GM23338 (cell line): ENCODE results near the gene PRCD.

Experiments
- CREB1 ChIP-seq: fragments of 250-450 bp; sonication (Bioruptor Pico); IDR thresholded peaks from 2 replicates; pipeline ENCODE4 v1.5.0; 2020; ENCODE audit warnings: low read depth, mild to moderate bottlenecking, moderate library complexity
- EZH2 ChIP-seq: fragments of 200-600 bp; sonication (generic); IDR thresholded peaks from one replicate; pipeline ENCODE4 v1.8.0; 2017; ENCODE audit warnings: antibody characterized with exemption, mild to moderate bottlenecking, low read depth; ENCODE audit not compliant: unreplicated experiment
- EZH2phosphoT487 ChIP-seq: fragments of 200-600 bp; sonication (generic); IDR thresholded peaks from one replicate; pipeline ENCODE4 v1.8.1; 2018; ENCODE audit warnings: antibody characterized with exemption; ENCODE audit not compliant: unreplicated experiment
- JUNB ChIP-seq: IDR thresholded peaks from one replicate; pipeline ENCODE4 v1.6.1; 2016; ENCODE audit warnings: antibody characterized with exemption; ENCODE audit not compliant: unreplicated experiment
- NANOG ChIP-seq: IDR thresholded peaks from 2 replicates; pipeline ENCODE4 v1.6.1; 2016; ENCODE audit warnings: antibody characterized with exemption, borderline replicate concordance
- POLR2AphosphoS5 ChIP-seq: IDR thresholded peaks from 2 replicates; pipeline ENCODE4 v1.6.1; 2016; ENCODE audit warnings: antibody characterized with exemption, low read depth
- STAT1 ChIP-seq: IDR thresholded peaks from one replicate; pipeline ENCODE4 v1.6.1; 2016; ENCODE audit warnings: antibody characterized with exemption; ENCODE audit not compliant: unreplicated experiment
- ZNF114 ChIP-seq: fragments of 250-450 bp; sonication (Bioruptor Pico); IDR thresholded peaks from 2 replicates; pipeline ENCODE4 v1.5.0; 2020; ENCODE audit warnings: mild to moderate bottlenecking, moderate library complexity
- ZNF331 ChIP-seq: fragments of 250-450 bp; sonication (Bioruptor Pico); IDR thresholded peaks from 2 replicates; pipeline ENCODE4 v1.5.0; 2020; ENCODE audit warnings: low read depth, mild to moderate bottlenecking, moderate library complexity
- TF ChIP-seq, protein P1 (sequence below), 2 experiments: fragments of 200-600 bp in 1 of 2; sonication (generic) in 1 of 2; conservative IDR thresholded peaks; 2 replicates each; pipeline versions ENCODE4 v1.5.1 to v1.6.1; 2016 to 2017; ENCODE audit warnings: antibody characterized with exemption in 2 of 2, low read depth in 2 of 2, mild to moderate bottlenecking in 2 of 2, moderate library complexity in 1 of 2
- TF ChIP-seq, protein P2 (sequence below): IDR thresholded peaks from one replicate; pipeline ENCODE4 v1.6.1; 2018; ENCODE audit warnings: antibody characterized with exemption; ENCODE audit not compliant: unreplicated experiment

DNA sequence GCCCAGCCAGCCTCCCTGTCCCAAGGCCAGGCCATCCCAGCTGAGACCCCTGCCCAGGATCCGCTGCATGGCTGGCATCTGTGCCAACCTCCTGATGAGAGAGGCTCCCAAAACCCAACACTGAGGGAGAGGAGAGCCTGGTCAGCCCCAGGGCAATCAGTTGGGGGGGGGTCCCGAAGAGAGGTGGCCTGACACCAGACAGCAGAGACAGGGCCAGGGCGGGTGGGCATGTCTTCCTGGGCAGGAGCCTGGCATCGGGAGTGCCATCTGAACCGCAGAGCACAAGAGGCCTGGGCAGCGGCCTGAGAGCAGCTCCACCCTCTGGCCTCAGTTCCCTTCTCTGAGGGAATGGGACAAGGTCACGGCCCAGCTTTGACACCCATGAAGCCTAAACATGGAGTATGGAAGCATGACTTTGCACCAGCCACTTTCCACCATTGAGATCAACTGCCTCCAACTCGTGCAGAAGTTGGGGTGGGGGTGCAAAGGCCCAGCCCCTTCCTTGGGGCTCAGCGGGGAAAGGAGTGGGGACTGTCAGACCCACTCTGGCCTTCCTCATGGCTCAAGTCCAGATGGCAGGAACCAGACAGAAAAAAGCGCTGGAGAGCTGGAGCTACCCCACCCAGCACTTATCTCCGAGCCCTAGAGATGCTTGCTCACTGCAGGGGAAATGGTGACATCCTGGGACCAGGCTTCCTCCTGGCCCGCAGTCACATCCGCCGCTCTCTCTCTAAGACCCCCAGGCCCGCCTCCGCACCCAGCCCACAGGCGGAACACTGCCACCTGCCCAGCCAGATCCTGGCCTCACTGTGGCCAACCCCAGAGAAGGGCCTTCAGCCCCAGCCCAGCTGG, 48.3 kb upstream of the PRCD start:
- TF ChIP-seq, protein P1, sequence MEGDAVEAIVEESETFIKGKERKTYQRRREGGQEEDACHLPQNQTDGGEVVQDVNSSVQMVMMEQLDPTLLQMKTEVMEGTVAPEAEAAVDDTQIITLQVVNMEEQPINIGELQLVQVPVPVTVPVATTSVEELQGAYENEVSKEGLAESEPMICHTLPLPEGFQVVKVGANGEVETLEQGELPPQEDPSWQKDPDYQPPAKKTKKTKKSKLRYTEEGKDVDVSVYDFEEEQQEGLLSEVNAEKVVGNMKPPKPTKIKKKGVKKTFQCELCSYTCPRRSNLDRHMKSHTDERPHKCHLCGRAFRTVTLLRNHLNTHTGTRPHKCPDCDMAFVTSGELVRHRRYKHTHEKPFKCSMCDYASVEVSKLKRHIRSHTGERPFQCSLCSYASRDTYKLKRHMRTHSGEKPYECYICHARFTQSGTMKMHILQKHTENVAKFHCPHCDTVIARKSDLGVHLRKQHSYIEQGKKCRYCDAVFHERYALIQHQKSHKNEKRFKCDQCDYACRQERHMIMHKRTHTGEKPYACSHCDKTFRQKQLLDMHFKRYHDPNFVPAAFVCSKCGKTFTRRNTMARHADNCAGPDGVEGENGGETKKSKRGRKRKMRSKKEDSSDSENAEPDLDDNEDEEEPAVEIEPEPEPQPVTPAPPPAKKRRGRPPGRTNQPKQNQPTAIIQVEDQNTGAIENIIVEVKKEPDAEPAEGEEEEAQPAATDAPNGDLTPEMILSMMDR (conservative IDR thresholded peaks at IDR 0.05; ENCODE audit: low read depth in 2 of 2) = no peak
- TF ChIP-seq POLR2AphosphoS5 (no peak), JUNB (no peak), EZH2phosphoT487 (no peak), EZH2 (no peak), ZNF331 (CRISPR knock-in tag) (no peak), NANOG (no peak), ZNF114 (CRISPR knock-in tag) (no peak), CREB1 (CRISPR knock-in tag) (no peak), STAT1 (no peak)
- TF ChIP-seq, protein P2, sequence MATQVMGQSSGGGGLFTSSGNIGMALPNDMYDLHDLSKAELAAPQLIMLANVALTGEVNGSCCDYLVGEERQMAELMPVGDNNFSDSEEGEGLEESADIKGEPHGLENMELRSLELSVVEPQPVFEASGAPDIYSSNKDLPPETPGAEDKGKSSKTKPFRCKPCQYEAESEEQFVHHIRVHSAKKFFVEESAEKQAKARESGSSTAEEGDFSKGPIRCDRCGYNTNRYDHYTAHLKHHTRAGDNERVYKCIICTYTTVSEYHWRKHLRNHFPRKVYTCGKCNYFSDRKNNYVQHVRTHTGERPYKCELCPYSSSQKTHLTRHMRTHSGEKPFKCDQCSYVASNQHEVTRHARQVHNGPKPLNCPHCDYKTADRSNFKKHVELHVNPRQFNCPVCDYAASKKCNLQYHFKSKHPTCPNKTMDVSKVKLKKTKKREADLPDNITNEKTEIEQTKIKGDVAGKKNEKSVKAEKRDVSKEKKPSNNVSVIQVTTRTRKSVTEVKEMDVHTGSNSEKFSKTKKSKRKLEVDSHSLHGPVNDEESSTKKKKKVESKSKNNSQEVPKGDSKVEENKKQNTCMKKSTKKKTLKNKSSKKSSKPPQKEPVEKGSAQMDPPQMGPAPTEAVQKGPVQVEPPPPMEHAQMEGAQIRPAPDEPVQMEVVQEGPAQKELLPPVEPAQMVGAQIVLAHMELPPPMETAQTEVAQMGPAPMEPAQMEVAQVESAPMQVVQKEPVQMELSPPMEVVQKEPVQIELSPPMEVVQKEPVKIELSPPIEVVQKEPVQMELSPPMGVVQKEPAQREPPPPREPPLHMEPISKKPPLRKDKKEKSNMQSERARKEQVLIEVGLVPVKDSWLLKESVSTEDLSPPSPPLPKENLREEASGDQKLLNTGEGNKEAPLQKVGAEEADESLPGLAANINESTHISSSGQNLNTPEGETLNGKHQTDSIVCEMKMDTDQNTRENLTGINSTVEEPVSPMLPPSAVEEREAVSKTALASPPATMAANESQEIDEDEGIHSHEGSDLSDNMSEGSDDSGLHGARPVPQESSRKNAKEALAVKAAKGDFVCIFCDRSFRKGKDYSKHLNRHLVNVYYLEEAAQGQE = no peak
